ENCODE measurements around the gene CCDC127. TPM values are rescaled to one million over a fixed set of nuclear protein-coding genes. Genes with fewer than 3 reads are reported as not detected.
"Not testable (repeated sequence)": the region's sequence is repeated elsewhere in the genome, so short reads cannot be mapped to it uniquely, and the experiment has no call there.

CCDC127 gene
- total RNA-seq, 2 experiments from 2014 or later = 1.9 to 2.8 TPM

- peaks cover 58% of the 10 kb centered on the region for H3K36me3 ChIP-seq (ENCODE audit: insufficient read depth, low read length)
- Mint-ChIP-seq H3K4me1 (ENCODE audit: low read depth) (peaks cover 18% of the 10 kb centered on the region), H3K36me3 (ENCODE audit: low read depth) (peaks cover 96% of the 10 kb centered on the region), H3K4me3 (peak overlapping the region; percentile 7), H3K27ac (peak overlapping the region; percentile 37)
- H3K27me3 ChIP-seq (ENCODE audit: control insufficient read depth in 1 of 2, insufficient read depth in 2 of 2, low read length in 2 of 2); H3K4me3 ChIP-seq (ENCODE audit: low read length); ATAC-seq (ENCODE audit: poor library complexity); H3K27me3 Mint-ChIP-seq; POLR2A ChIA-PET; intact Hi-C loops (cut with DNase I, micrococcal nuclease); H3K27ac ChIP-seq (ENCODE audit: low read depth in 1 of 2, low read length in 2 of 2); H3K9me3 Mint-ChIP-seq; H3K4me1 ChIP-seq (ENCODE audit: insufficient read depth, low read length); CTCF ChIA-PET; H3K9me3 ChIP-seq (ENCODE audit: control insufficient read depth in 1 of 2, insufficient read depth in 1 of 2, low read length in 2 of 2): not testable (repeated sequence)
- DNase-seq = peak in 6 of 14 experiments; percentile 16 to 39 (median 25)
Measured at GRCh38 chr5:243683-244367, 25.9 kb upstream of the CCDC127 start.

GRCh38 chr5:241045-241669 is 23.2 kb upstream of the CCDC127 start:
- H3K27me3 ChIP-seq (ENCODE audit: control insufficient read depth in 1 of 2, insufficient read depth in 2 of 2, low read length in 2 of 2); H3K27ac ChIP-seq (ENCODE audit: low read depth in 1 of 2, low read length in 2 of 2); ATAC-seq (ENCODE audit: poor library complexity); H3K27ac Mint-ChIP-seq; H3K4me3 Mint-ChIP-seq; H3K27me3 Mint-ChIP-seq; intact Hi-C loops (cut with DNase I, micrococcal nuclease); H3K9me3 ChIP-seq (ENCODE audit: control insufficient read depth in 1 of 2, insufficient read depth in 1 of 2, low read length in 2 of 2); H3K4me3 ChIP-seq (ENCODE audit: low read length); H3K4me1 ChIP-seq (ENCODE audit: insufficient read depth, low read length); CTCF ChIA-PET; POLR2A ChIA-PET; DNase-seq; H3K9me3 Mint-ChIP-seq: not testable (repeated sequence)
- peaks cover 18% of the 10 kb centered on the region for H3K4me1 Mint-ChIP-seq (ENCODE audit: low read depth)
- H3K36me3 ChIP-seq (ENCODE audit: insufficient read depth, low read length) = peaks cover 46% of the 10 kb centered on the region
- peaks cover 92% of the 10 kb centered on the region for H3K36me3 Mint-ChIP-seq (ENCODE audit: low read depth)

GRCh38 chr5:240550-240949 is 22.6 kb upstream of the CCDC127 start:
- H3K27ac ChIP-seq (ENCODE audit: low read depth in 1 of 2, low read length in 2 of 2); H3K9me3 ChIP-seq (ENCODE audit: control insufficient read depth in 1 of 2, insufficient read depth in 1 of 2, low read length in 2 of 2); CTCF ChIA-PET; H3K4me1 ChIP-seq (ENCODE audit: insufficient read depth, low read length); POLR2A ChIA-PET; H3K4me3 ChIP-seq (ENCODE audit: low read length); H3K27me3 Mint-ChIP-seq; H3K27ac Mint-ChIP-seq; H3K27me3 ChIP-seq (ENCODE audit: control insufficient read depth in 1 of 2, insufficient read depth in 2 of 2, low read length in 2 of 2); DNase-seq; intact Hi-C loops (cut with DNase I, micrococcal nuclease); H3K4me3 Mint-ChIP-seq; ATAC-seq (ENCODE audit: poor library complexity); H3K9me3 Mint-ChIP-seq: not testable (repeated sequence)
- peaks cover 47% of the 10 kb centered on the region for H3K36me3 ChIP-seq (ENCODE audit: insufficient read depth, low read length)
- Mint-ChIP-seq H3K36me3 (ENCODE audit: low read depth) (peaks cover 91% of the 10 kb centered on the region), H3K4me1 (ENCODE audit: low read depth) (peaks cover 18% of the 10 kb centered on the region)

- H3K4me1 ChIP-seq (ENCODE audit: insufficient read depth, low read length); DNase-seq; H3K27ac ChIP-seq (ENCODE audit: low read depth in 1 of 2, low read length in 2 of 2); H3K4me3 Mint-ChIP-seq; POLR2A ChIA-PET; H3K4me1 Mint-ChIP-seq (ENCODE audit: low read depth); H3K9me3 Mint-ChIP-seq; H3K27me3 Mint-ChIP-seq; H3K4me3 ChIP-seq (ENCODE audit: low read length); H3K9me3 ChIP-seq (ENCODE audit: control insufficient read depth in 1 of 2, insufficient read depth in 1 of 2, low read length in 2 of 2); ATAC-seq (ENCODE audit: poor library complexity); intact Hi-C loops (cut with DNase I, micrococcal nuclease); CTCF ChIA-PET; H3K27me3 ChIP-seq (ENCODE audit: control insufficient read depth in 1 of 2, insufficient read depth in 2 of 2, low read length in 2 of 2); H3K27ac Mint-ChIP-seq: not testable (repeated sequence)
- peaks cover 63% of the 10 kb centered on the region for H3K36me3 ChIP-seq (ENCODE audit: insufficient read depth, low read length)
- peaks cover 88% of the 10 kb centered on the region for H3K36me3 Mint-ChIP-seq (ENCODE audit: low read depth)
Measured at GRCh38 chr5:237931-238330, 20.0 kb upstream of the CCDC127 start.

GRCh38 chr5:235527-235926 is 17.6 kb upstream of the CCDC127 start:
- H3K27ac ChIP-seq (ENCODE audit: low read depth in 1 of 2, low read length in 2 of 2); H3K27me3 ChIP-seq (ENCODE audit: control insufficient read depth in 1 of 2, insufficient read depth in 2 of 2, low read length in 2 of 2); intact Hi-C loops (cut with DNase I, micrococcal nuclease); POLR2A ChIA-PET; H3K4me3 Mint-ChIP-seq; H3K9me3 ChIP-seq (ENCODE audit: control insufficient read depth in 1 of 2, insufficient read depth in 1 of 2, low read length in 2 of 2); H3K9me3 Mint-ChIP-seq; H3K27ac Mint-ChIP-seq; H3K4me3 ChIP-seq (ENCODE audit: low read length); ATAC-seq (ENCODE audit: poor library complexity); CTCF ChIA-PET; H3K4me1 Mint-ChIP-seq (ENCODE audit: low read depth); H3K27me3 Mint-ChIP-seq; H3K4me1 ChIP-seq (ENCODE audit: insufficient read depth, low read length); DNase-seq: not testable (repeated sequence)
- peaks cover 64% of the 10 kb centered on the region for H3K36me3 ChIP-seq (ENCODE audit: insufficient read depth, low read length)
- peaks cover 87% of the 10 kb centered on the region for H3K36me3 Mint-ChIP-seq (ENCODE audit: low read depth)
